ENCODE measurements around the gene CREB3L1. TPM values are rescaled to one million over a fixed set of nuclear protein-coding genes. Genes with fewer than 3 reads are reported as not detected.

CREB3L1 gene
- total and polyA plus RNA-seq, 5 donors from 2014 or later: not detected

DNA sequence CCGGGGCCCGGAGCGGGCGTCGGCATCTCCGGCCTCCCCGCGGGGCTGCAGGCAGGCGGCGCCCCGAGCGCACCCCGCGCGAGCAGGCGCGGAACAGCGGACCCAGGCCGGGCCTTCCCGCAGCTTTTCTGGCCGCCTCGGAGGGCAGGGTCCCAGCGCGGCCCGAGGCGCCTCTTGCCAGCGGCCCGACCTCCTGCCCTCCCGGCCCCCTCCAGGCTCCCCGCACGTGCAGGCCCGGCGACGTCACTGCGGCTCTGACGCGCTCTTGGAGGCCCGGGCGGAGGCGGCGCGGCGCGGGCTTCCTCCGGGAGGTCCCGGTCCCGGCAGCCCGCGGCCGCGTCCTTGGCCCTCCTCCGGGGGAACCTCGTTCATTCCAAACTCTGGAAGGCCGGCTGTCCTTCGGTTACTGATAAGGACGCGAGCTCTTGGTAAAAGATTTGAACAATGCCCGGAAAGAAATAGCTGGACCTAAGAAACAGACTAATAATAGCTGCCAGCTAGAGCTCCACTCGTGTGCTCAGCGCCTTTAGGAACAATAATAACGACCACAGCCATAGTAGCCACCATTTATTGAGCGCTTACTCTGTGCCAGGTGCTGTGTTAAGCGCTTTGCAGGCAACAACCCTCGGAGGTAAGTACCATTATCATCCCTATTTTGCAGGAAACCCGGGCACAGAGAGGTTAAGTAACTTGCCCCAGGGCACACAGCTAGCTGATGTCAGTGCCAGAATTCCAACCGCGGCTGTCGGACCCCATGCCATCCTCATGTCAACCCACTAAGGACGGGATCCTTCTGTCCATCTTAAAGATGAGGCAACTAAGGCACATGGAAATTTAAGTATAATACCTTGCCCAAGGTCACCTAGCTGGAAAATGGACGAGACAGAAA is 39.1 kb upstream of the CREB3L1 start:
- H3K27me3 Mint-ChIP-seq: peaks cover 50% of the 10 kb centered on the region
- peak; percentile 30 to 39 for ATAC-seq (ENCODE audit: low read depth in 2 of 2)
- H3K4me3 ChIP-seq (ENCODE audit: low read depth, low read length): peak overlapping the region; percentile 39

DNA sequence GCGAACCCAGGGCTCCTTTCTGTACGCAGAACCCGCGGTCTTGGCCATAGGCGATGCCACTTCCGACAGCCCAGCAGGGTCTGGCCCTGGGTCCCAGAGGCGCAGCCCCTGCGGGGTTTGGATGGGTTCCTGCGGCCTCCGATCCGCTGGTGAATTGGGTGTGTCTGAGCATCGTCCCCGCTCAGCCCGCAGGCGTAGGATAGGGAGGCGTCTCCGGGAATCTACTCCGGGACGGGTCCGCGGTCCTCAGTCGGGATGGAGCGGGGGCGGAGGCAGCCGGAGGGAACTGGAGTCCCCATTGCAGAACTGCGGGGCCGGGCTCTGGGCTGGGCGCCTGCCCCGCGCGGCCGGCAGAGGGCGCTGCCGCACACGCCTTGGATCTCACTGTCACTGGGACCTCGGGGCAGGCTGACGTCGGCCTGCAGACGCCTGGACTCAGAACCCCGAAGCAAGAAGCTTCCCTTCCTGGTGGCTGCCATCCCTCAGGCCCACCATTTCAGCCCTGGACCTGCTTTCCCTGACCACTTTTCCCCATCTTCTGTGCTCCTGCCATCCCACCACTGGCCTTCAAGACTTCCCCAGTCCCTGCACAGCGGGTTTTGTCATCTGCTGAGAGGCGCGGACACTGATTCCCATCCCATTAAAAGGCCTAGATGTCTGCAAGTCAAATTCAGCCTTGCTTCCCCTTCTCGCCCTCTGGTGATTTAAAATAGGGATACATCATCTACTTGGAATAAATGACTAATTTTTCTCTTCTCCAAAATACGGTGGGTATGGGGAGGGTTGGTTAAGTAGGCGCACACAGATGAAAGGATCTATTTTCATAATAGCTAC is 38.3 kb upstream of the CREB3L1 start:
- H3K9me3 ChIP-seq (ENCODE audit: control insufficient read depth in 2 of 2, low read length in 2 of 2): peaks cover 0 to 2% of the 10 kb centered on the region in 2 experiments
- no peak overlapping the region for H3K27ac Mint-ChIP-seq
- H3K27ac ChIP-seq (ENCODE audit: insufficient read depth, low read length, poor library complexity, severe bottlenecking): no peak overlapping the region
- H3K27me3 ChIP-seq (ENCODE audit: control insufficient read depth, insufficient read depth, low read length): peaks cover 23% of the 10 kb centered on the region
- ATAC-seq (ENCODE audit: low read depth in 2 of 2) (peak; percentile 82 to 83), DNase-seq (peak; percentile 68 to 76 (median 75))
- H3K4me3 Mint-ChIP-seq: peak overlapping the region in 3 of 4 donors; percentile 55 to 89 (median 70)
- H3K36me3 Mint-ChIP-seq: no peaks in the 10 kb centered on the region
- H3K36me3 ChIP-seq (ENCODE audit: control insufficient read depth, insufficient read depth, low read length): no peaks in the 10 kb centered on the region
- peaks cover 0 to 39% (median 15%) of the 10 kb centered on the region in 4 donors for H3K4me1 Mint-ChIP-seq
- peaks cover 48% of the 10 kb centered on the region for H3K27me3 Mint-ChIP-seq
- peaks cover 0 to 2% (median 0%) of the 10 kb centered on the region in 7 donors for H3K9me3 Mint-ChIP-seq
- peaks cover 37% of the 10 kb centered on the region for H3K4me1 ChIP-seq (ENCODE audit: control insufficient read depth, insufficient read depth, low read length, poor library complexity, severe bottlenecking)
- H3K4me3 ChIP-seq (ENCODE audit: low read depth, low read length): peak overlapping the region; percentile 26

More for the DNA sequence above, 39.1 kb upstream of the CREB3L1 start:
- H3K9me3 Mint-ChIP-seq: peaks cover 0 to 2% (median 0%) of the 10 kb centered on the region in 7 donors
- H3K9me3 ChIP-seq (ENCODE audit: control insufficient read depth in 2 of 2, low read length in 2 of 2): peaks cover 0 to 2% of the 10 kb centered on the region in 2 experiments
- H3K4me3 Mint-ChIP-seq: peak overlapping the region; percentile 3 to 89 (median 70)
- peaks cover 0 to 35% (median 15%) of the 10 kb centered on the region in 4 donors for H3K4me1 Mint-ChIP-seq
- H3K36me3 Mint-ChIP-seq: no peaks in the 10 kb centered on the region
- peak; percentile 44 to 65 (median 46) for DNase-seq
- no peak overlapping the region for H3K27ac ChIP-seq (ENCODE audit: insufficient read depth, low read length, poor library complexity, severe bottlenecking)
- H3K4me1 ChIP-seq (ENCODE audit: control insufficient read depth, insufficient read depth, low read length, poor library complexity, severe bottlenecking): peaks cover 32% of the 10 kb centered on the region
- H3K27ac Mint-ChIP-seq: no peak overlapping the region
- no peaks in the 10 kb centered on the region for H3K36me3 ChIP-seq (ENCODE audit: control insufficient read depth, insufficient read depth, low read length)
- H3K27me3 ChIP-seq (ENCODE audit: control insufficient read depth, insufficient read depth, low read length): peaks cover 23% of the 10 kb centered on the region

DNA sequence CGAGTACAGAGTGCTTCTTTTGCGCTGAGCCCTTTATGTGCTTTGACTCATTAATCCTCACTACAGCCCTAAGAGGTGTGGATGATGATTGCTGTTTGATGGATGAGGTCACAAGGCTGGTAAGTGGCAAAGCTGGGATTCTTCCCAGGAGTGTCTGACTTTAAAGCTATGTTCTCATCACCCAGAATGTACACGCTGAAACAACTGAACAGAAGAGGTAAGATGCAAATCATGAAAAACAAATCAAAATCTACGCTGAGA is 37.7 kb upstream of the CREB3L1 start:
- Mint-ChIP-seq H3K9me3 (peaks cover 0 to 2% (median 0%) of the 10 kb centered on the region in 7 donors), H3K4me1 (peaks cover 0 to 39% (median 15%) of the 10 kb centered on the region in 4 donors), H3K36me3 (no peaks in the 10 kb centered on the region), H3K27me3 (peaks cover 43% of the 10 kb centered on the region), H3K27ac (no peak overlapping the region), H3K4me3 (peak overlapping the region in 3 of 4 donors; percentile 13 to 89 (median 30))
- ATAC-seq (ENCODE audit: low read depth in 2 of 2): no peak
- peaks cover 37% of the 10 kb centered on the region for H3K4me1 ChIP-seq (ENCODE audit: control insufficient read depth, insufficient read depth, low read length, poor library complexity, severe bottlenecking)
- peaks cover 0 to 2% of the 10 kb centered on the region in 2 experiments for H3K9me3 ChIP-seq (ENCODE audit: control insufficient read depth in 2 of 2, low read length in 2 of 2)
- H3K36me3 ChIP-seq (ENCODE audit: control insufficient read depth, insufficient read depth, low read length): no peaks in the 10 kb centered on the region
- H3K27ac ChIP-seq (ENCODE audit: insufficient read depth, low read length, poor library complexity, severe bottlenecking): no peak overlapping the region
- H3K4me3 ChIP-seq (ENCODE audit: low read depth, low read length): no peak overlapping the region
- peaks cover 21% of the 10 kb centered on the region for H3K27me3 ChIP-seq (ENCODE audit: control insufficient read depth, insufficient read depth, low read length)
- DNase-seq: no peak

DNA sequence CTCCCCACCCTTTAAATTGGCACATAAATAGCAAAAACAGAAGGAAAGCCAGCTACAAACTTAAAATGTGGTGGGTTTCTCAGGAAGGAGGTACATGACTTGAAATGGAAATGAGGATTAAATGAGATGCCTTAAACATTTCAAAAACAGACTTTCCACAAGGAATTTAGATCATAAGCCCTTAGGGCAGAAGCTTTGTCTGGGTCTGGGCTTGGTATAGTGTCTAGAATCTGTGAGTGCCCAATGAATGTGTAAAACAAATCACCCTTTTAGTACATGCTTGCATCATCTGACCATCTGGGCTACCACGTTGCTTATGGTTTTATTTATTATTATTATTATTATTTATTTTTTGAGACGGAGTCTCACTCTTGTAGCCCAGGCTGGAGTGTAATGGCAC is 37.1 kb upstream of the CREB3L1 start:
- Mint-ChIP-seq H3K36me3 (no peaks in the 10 kb centered on the region), H3K9me3 (peaks cover 0 to 2% (median 0%) of the 10 kb centered on the region in 7 donors), H3K27ac (no peak overlapping the region), H3K27me3 (peaks cover 38% of the 10 kb centered on the region), H3K4me1 (peaks cover 0 to 39% (median 15%) of the 10 kb centered on the region in 4 donors), H3K4me3 (no peak overlapping the region)
- Histone ChIP-seq H3K36me3 (ENCODE audit: control insufficient read depth, insufficient read depth, low read length) (no peaks in the 10 kb centered on the region), H3K4me1 (ENCODE audit: control insufficient read depth, insufficient read depth, low read length, poor library complexity, severe bottlenecking) (peaks cover 37% of the 10 kb centered on the region), H3K4me3 (ENCODE audit: low read depth, low read length) (no peak overlapping the region), H3K27me3 (ENCODE audit: control insufficient read depth, insufficient read depth, low read length) (peaks cover 18% of the 10 kb centered on the region), H3K9me3 (ENCODE audit: control insufficient read depth in 2 of 2, low read length in 2 of 2) (peaks cover 0 to 2% of the 10 kb centered on the region in 2 experiments), H3K27ac (ENCODE audit: insufficient read depth, low read length, poor library complexity, severe bottlenecking) (no peak overlapping the region)
- no peak for ATAC-seq (ENCODE audit: low read depth in 2 of 2)
- no peak for DNase-seq

DNA sequence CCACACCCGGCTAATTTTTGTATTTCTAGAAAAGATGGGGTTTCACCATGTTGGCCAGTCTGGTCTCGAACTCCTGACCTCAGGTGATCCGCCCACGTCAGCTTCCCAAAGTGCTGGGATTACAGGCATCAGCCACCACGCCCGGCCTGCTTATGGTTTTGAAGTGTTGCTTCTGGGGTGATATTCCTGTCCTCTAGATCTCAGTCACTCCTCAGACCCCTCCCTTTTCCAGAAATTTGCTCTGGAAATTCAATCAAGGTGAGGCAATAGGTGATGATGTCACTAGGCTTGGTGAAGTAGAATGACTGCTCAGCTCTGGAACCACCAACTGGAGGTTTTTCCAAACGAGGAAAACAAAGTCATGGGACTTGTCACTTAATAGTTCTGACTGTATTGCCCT is 36.6 kb upstream of the CREB3L1 start:
- Histone ChIP-seq H3K27me3 (ENCODE audit: control insufficient read depth, insufficient read depth, low read length) (peaks cover 17% of the 10 kb centered on the region), H3K9me3 (ENCODE audit: control insufficient read depth in 2 of 2, low read length in 2 of 2) (peaks cover 0 to under 1% of the 10 kb centered on the region in 2 experiments), H3K27ac (ENCODE audit: insufficient read depth, low read length, poor library complexity, severe bottlenecking) (no peak overlapping the region), H3K4me1 (ENCODE audit: control insufficient read depth, insufficient read depth, low read length, poor library complexity, severe bottlenecking) (peaks cover 37% of the 10 kb centered on the region), H3K36me3 (ENCODE audit: control insufficient read depth, insufficient read depth, low read length) (no peaks in the 10 kb centered on the region), H3K4me3 (ENCODE audit: low read depth, low read length) (no peak overlapping the region)
- no peak for DNase-seq
- Mint-ChIP-seq H3K36me3 (no peaks in the 10 kb centered on the region), H3K27ac (no peak overlapping the region), H3K4me3 (peak overlapping the region in 1 of 4 donors; percentile 12), H3K9me3 (peaks cover 0 to 2% (median 0%) of the 10 kb centered on the region in 7 donors), H3K27me3 (peaks cover 38% of the 10 kb centered on the region), H3K4me1 (peaks cover 0 to 39% (median 15%) of the 10 kb centered on the region in 4 donors)
- ATAC-seq (ENCODE audit: low read depth in 2 of 2): no peak

DNA sequence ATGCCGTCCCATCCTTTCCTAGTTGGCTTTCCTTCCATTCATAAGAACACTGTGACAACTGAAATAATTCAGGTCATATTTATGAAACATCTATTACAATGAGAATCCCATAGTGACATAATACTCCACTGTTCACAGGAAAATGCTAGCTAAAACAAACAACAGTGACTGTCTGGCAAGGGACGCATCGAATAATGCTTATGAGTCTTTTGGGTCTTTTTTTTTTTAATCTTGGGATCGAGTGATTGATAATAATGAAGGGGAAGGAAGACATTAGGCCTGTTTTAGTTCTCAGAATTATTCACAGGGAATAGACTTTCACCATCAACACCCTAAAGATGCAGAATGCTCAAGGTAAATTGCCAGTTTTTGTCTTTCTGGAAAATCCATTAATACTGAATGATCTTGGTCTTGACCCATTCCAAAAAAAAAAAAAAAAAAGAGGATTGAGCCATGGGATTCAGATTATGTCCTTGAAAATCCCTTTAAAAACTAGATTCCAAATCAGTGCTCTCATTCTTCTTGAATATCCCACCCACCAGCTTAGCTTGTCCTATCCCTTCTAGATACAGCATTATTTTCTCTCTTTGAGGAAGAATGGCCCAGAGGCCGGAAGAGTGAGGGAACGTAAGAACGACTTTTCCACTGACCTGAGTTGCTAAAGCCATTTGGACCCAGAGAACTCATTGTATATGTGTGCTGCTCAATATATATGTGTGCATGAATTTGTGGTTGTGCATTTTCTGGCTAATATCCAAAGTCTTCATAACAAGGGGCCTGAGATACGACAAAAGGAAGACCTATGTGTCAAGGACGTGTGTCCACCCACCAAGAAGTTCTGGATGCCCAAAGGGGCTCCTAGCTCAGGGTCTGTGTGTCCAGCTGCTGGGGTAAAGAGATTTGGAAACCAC is 35.2 kb upstream of the CREB3L1 start:
- Histone ChIP-seq H3K4me1 (ENCODE audit: control insufficient read depth, insufficient read depth, low read length, poor library complexity, severe bottlenecking) (peaks cover 34% of the 10 kb centered on the region), H3K36me3 (ENCODE audit: control insufficient read depth, insufficient read depth, low read length) (no peaks in the 10 kb centered on the region), H3K27ac (ENCODE audit: insufficient read depth, low read length, poor library complexity, severe bottlenecking) (no peak overlapping the region), H3K27me3 (ENCODE audit: control insufficient read depth, insufficient read depth, low read length) (peaks cover 11% of the 10 kb centered on the region), H3K4me3 (ENCODE audit: low read depth, low read length) (peak overlapping the region; percentile 76), H3K9me3 (ENCODE audit: control insufficient read depth in 2 of 2, low read length in 2 of 2) (no peaks in the 10 kb centered on the region)
- Mint-ChIP-seq H3K9me3 (peaks cover 0 to 2% (median 0%) of the 10 kb centered on the region in 7 donors), H3K4me3 (peak overlapping the region; percentile 19 to 85 (median 82)), H3K27ac (peak overlapping the region in 1 of 3 donors; percentile 15), H3K27me3 (peaks cover 30% of the 10 kb centered on the region), H3K4me1 (peaks cover 0 to 31% (median 8%) of the 10 kb centered on the region in 4 donors), H3K36me3 (no peaks in the 10 kb centered on the region)
- DNase-seq (no peak), ATAC-seq (ENCODE audit: low read depth in 2 of 2) (no peak)
